Esophagus (tissue), 2 donors: ENCODE data around the gene NDOR1. TPM values are rescaled to one million over a fixed set of nuclear protein-coding genes. Genes with fewer than 3 reads are reported as not detected.
"Not testable (repeated sequence)": the region's sequence is repeated elsewhere in the genome, so short reads cannot be mapped to it uniquely, and the experiment has no call there.

Experiments used
- H3K27ac ChIP-seq, 2 donors: one replicate each; pipeline ENCODE4 v1.5.1; 2013; ENCODE audit warnings: low read depth in 2 of 2, mild to moderate bottlenecking in 2 of 2, inconsistent platforms in 1 of 2, low read length in 1 of 2, moderate library complexity in 1 of 2
- H3K27me3 ChIP-seq, 2 donors: one replicate each; pipeline ENCODE4 v1.6.1; 2013; ENCODE audit warnings: low read length in 2 of 2, control low read depth in 1 of 2, mild to moderate bottlenecking in 1 of 2; ENCODE audit not compliant: insufficient read depth in 2 of 2, control insufficient read depth in 1 of 2
- H3K36me3 ChIP-seq, 2 donors: one replicate each; pipeline ENCODE4 v1.6.1; 2013; ENCODE audit warnings: low read length in 1 of 2; ENCODE audit not compliant: control insufficient read depth in 2 of 2, insufficient read depth in 2 of 2
- H3K4me1 ChIP-seq, 2 donors: one replicate each; pipeline ENCODE4 v1.6.1; 2013; ENCODE audit warnings: low read length in 1 of 2; ENCODE audit not compliant: control insufficient read depth in 2 of 2, insufficient read depth in 2 of 2
- H3K4me3 ChIP-seq, 2 donors: one replicate each; pipeline ENCODE4 v1.5.1; 2013; ENCODE audit warnings: low read length in 2 of 2, mild to moderate bottlenecking in 2 of 2, low read depth in 1 of 2, moderate library complexity in 1 of 2
- H3K9me3 ChIP-seq, 2 donors: one replicate each; pipeline ENCODE4 v1.6.1; 2013; ENCODE audit warnings: mild to moderate bottlenecking in 2 of 2, low read depth in 1 of 2, low read length in 1 of 2, moderate library complexity in 1 of 2; ENCODE audit not compliant: control insufficient read depth in 2 of 2, insufficient read depth in 1 of 2
- WGBS, 2 donors: extraction: QIAGEN DNeasy Blood & Tissue Kit; methylation state at CpG; one replicate each; pipeline ENCODE4 v1.1.7; 2013; 5-methylcytosine and 5-hydroxymethylcytosine counted together
- polyA plus RNA-seq, 2 donors: library from polyadenylated mRNA; stranded (reverse); fragments of 200-250 nt; gene quantifications; one replicate each; pipeline ENCODE4 v1.2.3, GENCODE V29; 2013
- donor health status: healthy with polysubstance abuse.
- donor health status: Bipolar disorder and iron deficiency.

Gene NDOR1
- polyA plus RNA-seq, 2 donors = 5.7 to 12.2 TPM

GRCh38 chr9:137256362-137256761 lies 50.9 kb downstream of the NDOR1 start:
- H3K36me3 ChIP-seq = peaks cover 3 to 15% of the 10 kb centered on the region in 2 donors
- H3K27me3 ChIP-seq = no peaks in the 10 kb centered on the region
- 82 to 84% methylated on average over 15 of the region's 15 CpGs for WGBS, 2 donors
- H3K4me1 ChIP-seq = peaks cover 0 to 16% of the 10 kb centered on the region in 2 donors
- no peaks in the 10 kb centered on the region for H3K9me3 ChIP-seq
- H3K4me3 ChIP-seq = peak overlapping the region in 1 of 2 donors; percentile 85
- H3K27ac ChIP-seq = no peak overlapping the region

DNA sequence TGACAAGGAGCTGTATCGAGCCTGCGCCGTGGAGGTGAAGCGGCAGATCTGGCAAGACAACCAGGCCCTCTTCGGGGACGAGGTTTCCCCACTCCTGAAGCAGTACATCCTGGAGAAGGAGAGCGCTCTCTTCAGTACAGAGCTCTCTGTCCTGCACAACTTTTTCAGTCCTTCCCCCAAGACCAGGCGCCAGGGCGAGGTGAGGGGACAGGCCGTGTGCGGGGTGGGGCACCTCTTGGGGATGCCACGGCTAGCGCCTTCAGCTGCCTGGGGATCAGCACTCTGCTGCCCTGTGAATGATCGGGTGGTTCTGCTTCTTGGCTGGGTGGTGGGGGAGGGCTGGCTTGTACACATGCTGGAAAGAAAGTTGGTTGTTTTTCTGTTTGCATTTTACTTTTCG lies 51.4 kb downstream of the NDOR1 start:
- H3K9me3 ChIP-seq = no peaks in the 10 kb centered on the region
- H3K36me3 ChIP-seq = peaks cover 3 to 15% of the 10 kb centered on the region in 2 donors
- WGBS, 2 donors = 89 to 90% methylated on average over 15 of the region's 15 CpGs
- peaks cover 0 to 16% of the 10 kb centered on the region in 2 donors for H3K4me1 ChIP-seq
- H3K4me3 ChIP-seq = no peak overlapping the region
- H3K27me3 ChIP-seq = no peaks in the 10 kb centered on the region
- H3K27ac ChIP-seq = no peak overlapping the region

GRCh38 chr9:137262173-137262908 lies 56.8 kb downstream of the NDOR1 start:
- H3K9me3 ChIP-seq, H3K27ac ChIP-seq, H3K27me3 ChIP-seq, H3K4me3 ChIP-seq, H3K4me1 ChIP-seq: not testable (repeated sequence)
- peaks cover 7 to 37% of the 10 kb centered on the region in 2 donors for H3K36me3 ChIP-seq
- 38 to 42% methylated on average over 15 of the region's 15 CpGs for WGBS, 2 donors

- H3K27me3 ChIP-seq = no peaks in the 10 kb centered on the region
- H3K4me3 ChIP-seq = no peak overlapping the region
- H3K9me3 ChIP-seq = no peaks in the 10 kb centered on the region
- peaks cover 7 to 39% of the 10 kb centered on the region in 2 donors for H3K36me3 ChIP-seq
- WGBS, 2 donors = 91 to 94% methylated on average over 24 of the region's 24 CpGs
- no peaks in the 10 kb centered on the region for H3K4me1 ChIP-seq
- no peak overlapping the region for H3K27ac ChIP-seq
These were observed 57.4 kb downstream of the NDOR1 start for GRCh38 chr9:137262909-137263285.

DNA sequence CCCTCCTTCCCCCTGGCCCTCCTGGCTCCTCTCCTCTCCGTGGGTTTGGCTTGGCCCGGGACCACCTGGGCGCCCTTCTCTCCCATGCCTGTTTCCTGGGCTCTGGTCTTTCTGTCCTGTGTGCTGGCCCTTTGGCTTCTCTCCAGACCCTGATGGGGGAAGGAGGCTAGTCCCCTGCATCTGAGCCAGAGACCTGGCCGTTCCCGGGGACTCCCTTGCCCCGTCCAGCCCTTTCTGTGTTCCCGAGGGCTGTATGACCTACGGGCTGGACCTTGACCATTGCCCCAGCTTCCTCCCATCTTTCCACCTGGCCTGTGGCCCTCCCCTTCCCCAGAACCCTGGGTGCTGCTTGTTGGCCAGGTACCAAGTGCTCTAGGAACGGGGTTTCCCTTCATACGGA lies 58.0 kb downstream of the NDOR1 start:
- WGBS, 2 donors = 85 to 88% methylated on average over 10 of the region's 10 CpGs
- no peaks in the 10 kb centered on the region for H3K4me1 ChIP-seq
- H3K27ac ChIP-seq = no peak overlapping the region
- peaks cover 7 to 42% of the 10 kb centered on the region in 2 donors for H3K36me3 ChIP-seq
- H3K27me3 ChIP-seq = no peaks in the 10 kb centered on the region
- no peak overlapping the region for H3K4me3 ChIP-seq
- H3K9me3 ChIP-seq = no peaks in the 10 kb centered on the region

DNA sequence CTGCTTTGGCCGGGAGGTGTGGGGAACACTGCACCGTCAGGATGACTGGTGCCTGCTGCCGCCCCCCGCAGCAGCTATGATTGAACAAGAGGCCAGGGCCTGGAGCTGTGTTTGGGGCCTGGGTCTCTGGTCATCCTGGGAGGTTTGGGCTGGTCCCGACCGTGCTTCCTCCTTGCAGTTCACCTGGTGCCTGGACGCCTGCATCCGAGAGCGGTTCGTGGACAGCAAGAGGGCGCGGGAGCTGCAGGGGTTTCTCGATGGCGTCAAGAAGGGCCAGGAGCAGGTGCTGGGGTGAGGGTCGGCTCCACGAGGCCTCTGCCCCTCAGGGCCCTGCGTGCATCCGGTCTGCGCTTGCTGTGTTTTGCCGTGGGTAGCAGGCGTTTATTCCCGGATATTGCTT lies 58.6 kb downstream of the NDOR1 start:
- peaks cover 4% of the 10 kb centered on the region in 2 donors for H3K4me1 ChIP-seq
- peaks cover 7 to 43% of the 10 kb centered on the region in 2 donors for H3K36me3 ChIP-seq
- H3K27me3 ChIP-seq = no peaks in the 10 kb centered on the region
- H3K27ac ChIP-seq = no peak overlapping the region
- WGBS, 2 donors = 94 to 98% methylated on average over 22 of the region's 22 CpGs
- no peaks in the 10 kb centered on the region for H3K9me3 ChIP-seq
- H3K4me3 ChIP-seq = no peak overlapping the region

DNA sequence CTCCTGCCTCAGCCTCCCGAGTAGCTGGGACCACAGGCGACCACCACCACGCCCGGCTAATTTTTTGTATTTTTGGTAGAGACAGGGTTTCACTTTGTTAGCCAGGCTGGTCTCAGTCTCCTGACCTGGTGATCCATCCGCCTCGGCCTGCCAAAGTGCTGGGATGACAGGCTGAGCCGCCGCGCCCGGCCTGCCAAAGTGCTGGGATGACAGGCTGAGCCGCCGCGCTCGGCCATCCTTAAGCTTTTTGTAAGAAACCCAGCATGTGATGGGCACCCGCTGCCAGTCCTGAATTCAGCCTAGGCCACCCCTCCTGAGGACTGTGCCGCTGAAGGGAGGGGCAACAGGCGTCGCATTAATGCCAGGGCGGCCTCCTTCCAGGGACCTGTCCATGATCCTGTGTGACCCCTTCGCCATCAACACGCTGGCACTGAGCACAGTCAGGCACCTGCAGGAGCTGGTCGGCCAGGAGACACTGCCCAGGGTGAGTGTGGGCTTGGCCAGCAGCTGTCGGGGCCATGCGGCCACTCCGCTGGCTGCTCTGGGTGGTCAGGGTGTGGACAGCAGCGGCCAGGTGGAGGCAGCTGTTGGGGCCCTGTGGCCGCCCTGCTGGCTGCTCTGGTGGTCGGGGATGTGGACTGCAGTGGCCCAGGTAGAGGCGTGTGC lies 60.1 kb downstream of the NDOR1 start:
- H3K27ac ChIP-seq = no peak overlapping the region
- H3K4me1 ChIP-seq = peaks cover 5 to 6% of the 10 kb centered on the region in 2 donors
- no peak overlapping the region for H3K4me3 ChIP-seq
- WGBS, 2 donors = 94 to 97% methylated on average over 29 of the region's 29 CpGs
- H3K9me3 ChIP-seq = no peaks in the 10 kb centered on the region
- H3K27me3 ChIP-seq = no peaks in the 10 kb centered on the region
- peaks cover 4 to 40% of the 10 kb centered on the region in 2 donors for H3K36me3 ChIP-seq

DNA sequence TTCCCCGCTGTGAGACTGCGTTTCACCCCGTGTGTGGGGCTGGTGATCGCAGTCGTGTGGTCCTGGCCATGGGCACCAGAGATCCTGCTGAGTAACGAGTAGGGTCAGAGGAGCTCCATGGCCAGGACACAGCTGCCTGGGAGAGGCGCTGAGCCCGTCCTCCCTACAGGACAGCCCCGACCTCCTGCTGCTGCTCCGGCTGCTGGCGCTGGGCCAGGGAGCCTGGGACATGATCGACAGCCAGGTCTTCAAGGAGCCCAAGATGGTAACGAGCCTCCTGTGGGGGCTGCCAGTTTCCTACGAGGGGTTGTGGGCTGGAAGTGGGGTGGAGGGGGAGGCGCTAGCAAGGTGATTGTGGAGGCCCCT lies 60.6 kb downstream of the NDOR1 start:
- H3K27me3 ChIP-seq = no peaks in the 10 kb centered on the region
- no peak overlapping the region for H3K4me3 ChIP-seq
- no peaks in the 10 kb centered on the region for H3K9me3 ChIP-seq
- 88 to 90% methylated on average over 15 of the region's 15 CpGs for WGBS, 2 donors
- peaks cover 5 to 6% of the 10 kb centered on the region in 2 donors for H3K4me1 ChIP-seq
- peaks cover 4 to 40% of the 10 kb centered on the region in 2 donors for H3K36me3 ChIP-seq
- no peak overlapping the region for H3K27ac ChIP-seq
